GM21786 (cell line): ENCODE measurements around the gene ZNF366.

Experiments
- ATAC-seq: cut with Tn5 transposase; IDR thresholded peaks from one replicate; pipeline ENCODE4 v1.9.1; 2021; ENCODE audit not compliant: unreplicated experiment

Gene ZNF366

GRCh38 chr5:72522607-72523006 lies 15.4 kb upstream of the ZNF366 start:
- ATAC-seq, result no peak

GRCh38 chr5:72519111-72519510 lies 11.9 kb upstream of the ZNF366 start:
- no peak for ATAC-seq

- ATAC-seq, result no peak
Measured at GRCh38 chr5:72518001-72518683, 10.9 kb upstream of the ZNF366 start.

GRCh38 chr5:72516916-72517315 lies 9.7 kb upstream of the ZNF366 start:
- ATAC-seq, result no peak

- ATAC-seq, result no peak
Measured at GRCh38 chr5:72515211-72515610, 8.0 kb upstream of the ZNF366 start.

GRCh38 chr5:72512593-72512860 lies 5.3 kb upstream of the ZNF366 start:
- ATAC-seq, result no peak

GRCh38 chr5:72511774-72512592 lies 4.8 kb upstream of the ZNF366 start:
- ATAC-seq, result no peak

- ATAC-seq, result no peak
Measured at GRCh38 chr5:72511366-72511765, 4.2 kb upstream of the ZNF366 start.

GRCh38 chr5:72510610-72511181 lies 3.5 kb upstream of the ZNF366 start:
- no peak for ATAC-seq

- no peak for ATAC-seq
Measured at GRCh38 chr5:72509401-72509800, 2.2 kb upstream of the ZNF366 start.

GRCh38 chr5:72508241-72509170 lies 1.3 kb upstream of the ZNF366 start:
- peak; percentile 96 for ATAC-seq

GRCh38 chr5:72507907-72508238 lies 663 bp upstream of the ZNF366 start:
- ATAC-seq, result no peak

- no peak for ATAC-seq
Measured at GRCh38 chr5:72506158-72506549, 1.1 kb downstream of the ZNF366 start.

- ATAC-seq, result no peak
Measured at GRCh38 chr5:72505539-72506157, 1.6 kb downstream of the ZNF366 start.

GRCh38 chr5:72505016-72505415 lies 2.2 kb downstream of the ZNF366 start:
- ATAC-seq, result no peak

- ATAC-seq, result no peak
Measured at GRCh38 chr5:72503888-72504491, 3.2 kb downstream of the ZNF366 start.

- no peak for ATAC-seq
Measured at GRCh38 chr5:72501488-72501887, 5.7 kb downstream of the ZNF366 start.

GRCh38 chr5:72499730-72500129 lies 7.5 kb downstream of the ZNF366 start:
- ATAC-seq, result no peak

GRCh38 chr5:72499090-72499489 lies 8.1 kb downstream of the ZNF366 start:
- no peak for ATAC-seq

GRCh38 chr5:72498284-72498683 lies 8.9 kb downstream of the ZNF366 start:
- no peak for ATAC-seq

GRCh38 chr5:72497823-72498222 lies 9.4 kb downstream of the ZNF366 start:
- ATAC-seq, result no peak
